ENCODE measurements around the gene CLDN4.
A peak's percentile ranks its signal among the peaks of the same experiment; 100 is the strongest.
"Not testable (repeated sequence)": the region's sequence is repeated elsewhere in the genome, so short reads cannot be mapped to it uniquely, and the experiment has no call there.

CLDN4 gene, protein sequence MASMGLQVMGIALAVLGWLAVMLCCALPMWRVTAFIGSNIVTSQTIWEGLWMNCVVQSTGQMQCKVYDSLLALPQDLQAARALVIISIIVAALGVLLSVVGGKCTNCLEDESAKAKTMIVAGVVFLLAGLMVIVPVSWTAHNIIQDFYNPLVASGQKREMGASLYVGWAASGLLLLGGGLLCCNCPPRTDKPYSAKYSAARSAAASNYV

DNA sequence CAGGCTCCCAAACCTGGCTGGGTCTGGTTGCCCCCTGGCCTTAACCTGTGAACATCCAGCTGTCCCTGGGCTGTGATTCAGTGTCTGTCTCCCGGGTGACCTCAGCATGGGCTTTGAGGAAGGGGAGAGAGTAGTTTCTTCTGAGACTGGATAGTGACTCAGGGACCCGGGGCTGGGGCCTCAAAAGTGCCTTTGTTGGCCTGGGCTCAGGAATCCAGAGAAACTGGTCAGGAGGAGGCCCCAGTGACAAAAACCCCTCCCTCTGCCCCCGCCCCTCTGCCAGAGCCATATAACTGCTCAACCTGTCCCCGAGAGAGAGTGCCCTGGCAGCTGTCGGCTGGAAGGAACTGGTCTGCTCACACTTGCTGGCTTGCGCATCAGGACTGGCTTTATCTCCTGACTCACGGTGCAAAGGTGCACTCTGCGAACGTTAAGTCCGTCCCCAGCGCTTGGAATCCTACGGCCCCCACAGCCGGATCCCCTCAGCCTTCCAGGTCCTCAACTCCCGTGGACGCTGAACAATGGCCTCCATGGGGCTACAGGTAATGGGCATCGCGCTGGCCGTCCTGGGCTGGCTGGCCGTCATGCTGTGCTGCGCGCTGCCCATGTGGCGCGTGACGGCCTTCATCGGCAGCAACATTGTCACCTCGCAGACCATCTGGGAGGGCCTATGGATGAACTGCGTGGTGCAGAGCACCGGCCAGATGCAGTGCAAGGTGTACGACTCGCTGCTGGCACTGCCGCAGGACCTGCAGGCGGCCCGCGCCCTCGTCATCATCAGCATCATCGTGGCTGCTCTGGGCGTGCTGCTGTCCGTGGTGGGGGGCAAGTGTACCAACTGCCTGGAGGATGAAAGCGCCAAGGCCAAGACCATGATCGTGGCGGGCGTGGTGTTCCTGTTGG, at the start of gene CLDN4:
CLDN4 (plus strand) TSS at position 316 of the 903 bp plus-strand sequence; CDS start at position 522, 206 bp downstream.
- ATAC-seq = no peak

DNA sequence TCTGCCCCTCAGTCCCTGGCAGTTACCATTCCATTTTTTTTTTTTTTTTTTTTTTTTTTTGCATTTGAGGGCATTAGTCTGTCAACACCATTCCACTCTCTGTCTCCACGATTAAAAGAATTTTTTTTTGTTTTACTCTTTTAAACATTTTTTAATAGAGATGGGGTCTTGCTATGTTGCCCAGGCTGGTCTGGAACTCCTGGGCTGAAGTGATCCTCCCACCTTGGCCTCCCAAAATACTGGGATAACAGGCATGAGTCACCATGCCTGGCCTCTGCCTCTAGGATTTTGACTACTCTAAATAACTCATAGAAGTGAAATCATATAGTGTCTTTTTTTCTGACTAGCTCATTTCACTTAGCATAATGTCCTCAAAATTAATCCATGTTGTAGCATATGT, 44.2 kb upstream of the CLDN4 start:
- no peak for ATAC-seq

DNA sequence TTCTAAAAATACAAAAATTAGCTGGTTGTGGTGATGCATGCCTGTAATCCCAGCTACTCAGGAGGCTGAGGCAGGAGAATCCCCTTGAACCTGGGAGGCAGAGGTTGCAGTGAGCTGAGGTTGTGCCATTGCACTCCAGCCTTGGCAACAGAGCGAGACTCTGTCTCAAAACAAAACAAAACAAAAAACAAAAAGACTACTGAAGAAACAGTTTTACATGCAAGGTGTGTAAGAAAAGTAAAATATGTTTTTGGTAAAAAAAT, 43.1 kb upstream of the CLDN4 start:
- not testable (repeated sequence) for ATAC-seq

DNA sequence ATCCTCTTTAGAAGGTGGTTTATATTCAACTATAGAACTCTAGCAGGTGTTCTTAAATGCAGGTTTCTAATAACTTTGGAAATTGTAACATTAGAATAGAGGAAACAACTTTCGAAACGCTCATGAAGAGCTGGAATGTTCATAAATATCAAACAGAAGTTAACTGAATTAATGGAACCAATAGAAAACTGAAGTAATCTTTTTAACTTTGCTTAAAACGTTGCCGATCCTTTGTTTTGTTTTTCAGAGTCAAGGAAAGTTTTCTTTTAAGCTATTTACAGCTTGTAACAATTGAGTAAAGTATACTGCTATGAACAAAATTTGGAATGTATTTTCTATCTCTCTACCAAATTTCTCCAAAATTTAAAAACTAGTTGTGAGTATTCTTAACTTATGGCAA, 41.7 kb upstream of the CLDN4 start:
- no peak for ATAC-seq

DNA sequence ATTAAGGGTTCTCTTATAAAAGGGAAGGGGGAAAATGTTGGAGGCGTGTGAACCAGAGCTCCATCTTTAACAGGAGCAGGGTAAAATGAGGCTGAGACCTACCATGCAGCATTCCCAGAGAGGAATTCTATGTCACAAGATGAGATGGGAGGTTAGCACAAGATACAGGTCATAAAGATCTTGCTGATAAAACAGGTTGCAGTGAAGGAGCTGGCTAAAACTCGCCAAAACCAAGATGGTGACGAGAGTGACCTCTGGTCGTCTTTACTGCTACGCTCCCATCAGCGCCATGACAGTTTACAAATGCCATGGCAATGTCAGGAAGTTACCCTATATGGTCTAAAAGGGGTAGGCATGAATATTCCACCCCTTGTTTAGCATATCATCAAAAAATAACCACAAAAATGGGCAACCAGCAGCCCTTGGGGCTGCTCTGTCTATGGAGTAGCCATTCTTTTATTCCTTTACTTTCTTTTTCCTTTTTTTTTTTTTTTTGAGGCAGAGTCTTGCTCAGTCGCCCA, 39.6 kb upstream of the CLDN4 start:
- not testable (repeated sequence) for ATAC-seq

DNA sequence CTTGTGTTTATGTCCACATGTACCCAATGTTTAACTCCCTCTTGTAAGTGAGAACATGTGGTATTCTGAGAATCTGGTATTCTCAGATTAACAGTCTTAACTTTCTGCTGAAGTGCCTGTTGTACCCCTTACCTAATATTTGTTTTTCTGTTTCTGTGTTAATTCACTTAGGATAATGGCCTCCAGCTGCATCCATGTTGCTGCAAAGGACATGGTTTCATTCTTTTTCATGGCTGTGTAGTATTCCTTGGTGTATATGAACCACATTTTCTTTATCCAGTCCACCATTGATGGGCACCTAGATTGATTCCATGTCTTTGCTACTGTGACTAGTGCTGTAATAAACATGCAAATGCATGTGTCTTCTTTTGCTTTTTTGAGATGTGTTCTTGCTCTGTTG, 35.6 kb upstream of the CLDN4 start:
- ATAC-seq = not testable (repeated sequence)

DNA sequence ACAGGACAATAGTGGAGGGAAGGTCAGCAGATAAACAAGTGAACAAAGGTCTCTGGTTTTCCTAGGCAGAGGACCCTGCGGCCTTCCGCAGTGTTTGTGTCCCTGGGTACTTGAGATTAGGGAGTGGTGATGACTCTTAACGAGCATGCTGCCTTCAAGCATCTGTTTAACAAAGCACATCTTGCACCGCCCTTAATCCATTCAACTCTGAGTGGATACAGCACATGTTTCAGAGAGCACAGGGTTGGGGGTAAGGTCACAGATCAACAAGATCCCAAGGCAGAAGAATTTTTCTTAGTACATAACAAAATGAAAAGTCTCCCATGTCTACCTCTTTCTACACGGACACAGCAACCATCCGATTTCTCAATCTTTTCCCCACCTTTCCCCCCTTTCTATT, 34.1 kb upstream of the CLDN4 start:
- not testable (repeated sequence) for ATAC-seq

DNA sequence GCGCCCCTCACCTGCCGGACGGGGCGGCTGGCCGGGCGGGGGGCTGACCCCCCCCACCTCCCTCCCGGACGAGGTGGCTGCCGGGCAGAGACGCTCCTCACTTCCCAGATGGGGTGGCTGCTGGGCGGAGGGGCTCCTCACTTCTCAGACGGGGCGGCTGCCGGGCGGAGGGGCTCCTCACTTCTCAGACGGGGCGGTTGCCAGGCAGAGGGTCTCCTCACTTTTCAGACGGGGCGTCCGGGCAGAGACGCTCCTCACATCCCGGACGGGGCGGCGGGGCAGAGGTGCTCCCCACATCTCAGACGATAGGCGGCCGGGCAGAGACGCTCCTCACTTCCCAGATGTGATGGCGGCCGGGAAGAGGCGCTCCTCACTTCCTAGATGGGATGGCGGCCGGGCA, 33.6 kb upstream of the CLDN4 start:
- not testable (repeated sequence) for ATAC-seq

DNA sequence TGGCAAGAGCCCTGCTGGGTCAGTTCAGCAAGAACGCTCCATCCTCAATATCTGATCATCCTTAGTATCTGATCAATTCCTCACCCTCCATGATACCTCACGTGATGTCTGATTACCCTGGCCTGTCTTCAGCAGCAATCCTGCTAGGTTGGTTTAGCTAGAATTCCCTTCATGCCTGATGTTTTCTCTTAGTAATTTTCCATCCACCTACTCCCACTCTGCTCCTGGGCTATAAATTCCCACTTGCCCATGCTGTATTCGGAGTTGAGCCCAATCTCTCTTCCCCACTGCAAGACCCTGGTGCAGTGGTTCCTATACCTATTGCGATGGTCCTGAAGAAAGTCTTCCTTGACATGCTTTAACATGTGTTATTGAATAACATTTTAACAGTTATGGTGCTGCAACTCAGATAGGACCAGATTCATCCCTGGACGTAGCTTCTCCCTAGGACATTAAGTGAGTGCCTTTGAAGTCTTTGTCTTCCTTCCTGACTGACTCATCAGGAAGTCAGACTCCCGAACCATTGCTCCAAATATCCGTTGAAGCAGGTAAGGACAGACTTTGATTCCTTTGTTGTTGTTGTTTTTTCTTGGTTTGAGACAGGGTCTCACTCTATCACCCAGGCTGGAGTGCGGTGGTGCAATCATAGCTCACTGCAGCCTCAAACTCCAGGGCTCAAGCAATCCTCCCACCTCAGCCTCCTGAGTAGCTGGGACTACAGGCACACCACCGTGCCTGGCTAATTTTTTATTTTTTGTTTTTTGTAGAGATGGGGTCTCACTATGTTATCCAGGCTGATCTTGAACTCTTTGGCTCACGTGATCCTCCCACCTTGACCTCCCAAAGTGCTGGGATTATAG, 31.3 kb upstream of the CLDN4 start:
- ATAC-seq = no peak

DNA sequence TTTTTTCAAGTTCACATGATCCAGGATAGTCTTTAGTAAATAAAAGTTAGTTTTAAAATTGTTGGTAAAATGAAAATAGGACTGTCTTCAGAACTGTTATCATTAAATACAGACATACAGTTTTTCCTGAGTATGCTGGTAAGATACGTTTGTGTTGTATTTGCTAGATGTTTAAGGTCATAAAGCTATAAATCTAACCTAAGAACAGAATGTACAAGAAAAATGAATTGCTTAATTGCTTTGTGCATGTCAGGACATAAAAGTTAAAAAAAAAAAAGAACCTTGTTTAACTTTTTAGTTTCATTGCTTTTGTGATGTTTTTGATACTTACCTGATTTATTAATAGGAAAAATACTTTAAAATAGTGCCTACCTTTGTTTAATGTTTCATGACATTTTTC, 29.2 kb upstream of the CLDN4 start:
- no peak for ATAC-seq

DNA sequence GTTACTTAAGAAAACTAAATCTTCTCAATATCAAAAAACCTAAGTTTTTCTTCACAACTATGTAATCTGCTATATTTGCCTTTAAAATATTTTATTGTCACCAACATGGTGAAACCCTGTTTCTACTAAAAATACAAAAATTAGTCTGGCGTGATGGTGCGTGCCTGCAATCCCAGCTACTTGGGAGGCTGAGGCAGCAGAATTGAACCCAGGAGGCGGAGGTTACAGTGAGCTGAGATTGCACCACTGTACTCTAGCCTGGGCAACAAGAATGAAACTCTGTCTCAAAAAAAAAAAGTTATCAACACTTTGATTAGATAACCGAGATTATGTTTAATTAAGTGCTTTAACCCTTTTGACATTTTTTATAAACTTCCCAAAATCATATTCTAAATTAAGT, 28.3 kb upstream of the CLDN4 start:
- no peak for ATAC-seq

DNA sequence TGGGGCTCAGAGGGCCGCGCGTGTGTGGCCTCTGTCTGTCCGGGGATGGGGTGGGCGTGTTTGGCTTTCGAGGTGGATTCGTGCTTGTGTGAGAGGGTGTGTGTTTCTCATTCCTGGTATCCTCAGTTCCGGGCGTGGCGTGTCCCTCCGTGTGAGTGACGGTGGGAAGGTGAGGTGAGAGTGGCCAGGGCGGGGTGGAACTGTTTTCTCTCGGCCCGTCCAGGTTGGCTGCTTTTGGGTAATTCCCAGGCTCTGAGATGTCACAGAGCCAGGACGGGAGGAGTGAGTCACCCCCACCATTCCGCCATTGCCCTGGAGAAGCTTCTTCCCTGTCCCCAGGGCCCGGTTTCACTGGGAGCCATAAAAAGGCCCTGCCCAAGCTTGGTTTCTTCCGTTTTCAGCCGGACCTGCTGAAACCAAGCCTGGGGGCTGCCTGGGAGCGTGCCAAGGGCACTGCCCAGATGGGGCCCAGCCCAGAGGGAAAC, 21.3 kb upstream of the CLDN4 start:
- no peak for ATAC-seq

DNA sequence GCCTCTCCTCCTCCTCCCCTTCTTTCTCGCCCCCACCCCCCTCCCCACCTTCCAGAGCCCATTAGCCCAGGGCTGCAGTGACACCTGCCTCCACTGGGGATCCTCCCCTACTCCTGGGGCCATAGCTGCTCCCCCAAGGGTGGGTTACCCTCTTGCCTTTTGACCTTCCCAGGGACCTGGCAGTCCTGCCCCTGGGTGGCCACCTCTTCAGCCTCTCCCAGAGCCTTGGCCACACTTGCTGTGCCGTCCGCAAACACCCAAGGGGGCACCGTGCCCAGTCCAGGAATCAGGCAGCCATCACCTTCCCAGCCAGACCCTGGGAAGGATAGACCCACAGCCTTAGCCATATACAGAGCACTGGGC, 19.8 kb upstream of the CLDN4 start:
- no peak for ATAC-seq

DNA sequence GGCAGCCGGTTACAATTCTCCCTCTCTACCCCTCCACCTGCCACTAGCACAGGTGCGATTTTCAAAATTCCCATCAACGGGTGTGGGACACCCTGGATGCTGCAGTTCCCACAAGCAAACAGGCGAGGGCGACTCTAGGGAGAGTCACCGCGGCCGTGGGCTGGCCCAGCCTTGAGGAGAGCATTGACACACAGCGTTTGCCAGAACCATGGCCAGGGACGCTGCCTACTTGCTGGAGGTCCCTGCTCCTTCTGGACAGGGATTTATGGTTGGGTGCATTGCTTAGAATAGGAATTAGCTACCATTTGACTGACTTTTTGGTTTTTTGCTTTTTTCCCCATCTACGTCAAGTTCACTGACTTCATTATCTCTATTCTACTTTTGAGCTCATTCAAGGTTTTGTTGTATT, 19.0 kb upstream of the CLDN4 start:
- peak; percentile 67 to 85 for ATAC-seq

DNA sequence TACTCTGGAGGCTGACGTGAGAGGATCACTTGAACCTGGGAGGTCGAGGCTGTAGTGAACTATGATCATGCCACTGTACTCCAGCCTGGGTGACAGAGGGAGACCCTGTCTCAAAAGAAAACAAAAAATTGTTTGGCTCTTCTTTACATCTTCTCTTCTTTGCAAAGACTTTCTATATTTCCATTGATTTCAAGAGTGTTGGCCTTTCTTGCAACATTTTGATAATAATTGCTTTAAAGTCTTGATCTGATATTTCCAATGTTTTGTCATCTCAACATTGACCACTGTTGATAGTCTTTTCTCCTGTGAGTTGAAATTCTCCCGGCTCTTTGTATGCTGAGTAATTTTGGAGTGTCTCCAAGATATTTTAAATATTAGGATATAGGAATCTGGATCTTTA, 17.8 kb upstream of the CLDN4 start:
- ATAC-seq = no peak

DNA sequence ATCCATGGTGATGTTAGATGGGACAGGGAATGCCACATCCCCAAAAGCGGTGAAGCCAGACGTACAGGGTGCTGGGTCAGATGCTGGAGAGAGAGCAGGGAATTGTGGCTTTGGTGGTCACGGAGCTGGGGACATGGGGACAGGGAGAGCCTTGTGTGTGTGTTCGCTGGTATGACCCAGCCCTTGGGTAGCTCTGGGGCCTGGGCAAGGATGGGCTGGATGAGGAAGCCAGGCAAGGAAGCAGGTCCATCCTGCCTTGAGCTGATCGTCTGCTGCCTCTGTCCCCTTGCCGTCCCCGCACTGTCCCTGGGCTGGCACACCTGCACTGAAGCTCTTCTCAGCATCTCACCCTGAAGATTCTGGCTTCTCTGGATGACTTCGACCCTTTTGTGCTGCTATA, 15.4 kb upstream of the CLDN4 start:
- ATAC-seq = no peak

DNA sequence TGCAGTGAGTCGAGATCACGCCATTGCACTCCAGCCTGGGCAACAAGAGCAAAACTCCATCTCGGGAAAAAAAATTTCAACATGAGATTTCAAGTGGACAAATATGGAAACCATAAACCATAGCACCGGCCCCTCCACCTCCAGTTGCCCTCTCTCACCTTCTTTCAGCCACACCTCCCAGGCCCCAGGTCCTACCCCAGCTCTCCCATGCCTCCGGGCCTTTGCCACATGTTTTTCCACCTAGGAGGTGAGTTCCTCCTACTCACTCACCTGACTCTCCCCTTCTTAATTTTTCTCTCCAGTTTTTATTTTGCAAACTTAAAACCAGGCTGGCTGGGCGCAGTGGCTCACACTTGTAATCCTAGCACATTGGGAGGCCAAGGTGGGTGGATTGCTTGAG, 13.7 kb upstream of the CLDN4 start:
- ATAC-seq = no peak

DNA sequence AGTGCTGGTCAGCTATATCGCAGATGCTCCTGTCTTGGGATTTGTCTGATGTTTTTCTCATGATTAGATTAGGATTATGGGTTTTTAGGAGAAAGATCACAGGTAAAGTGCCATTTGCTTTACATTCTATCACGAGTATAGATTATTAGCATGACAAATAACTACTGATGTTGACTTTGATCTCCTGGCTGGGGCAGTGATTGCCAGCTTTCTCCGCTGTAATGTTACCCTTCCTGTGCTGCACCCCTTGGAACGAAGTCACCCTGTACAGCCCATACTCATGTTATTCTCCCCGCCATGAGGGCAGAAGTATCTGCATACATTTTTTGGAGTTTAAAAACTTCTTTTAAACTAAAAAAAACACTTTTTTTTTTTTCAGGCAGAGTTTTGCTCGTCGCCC, 10.8 kb upstream of the CLDN4 start:
- no peak for ATAC-seq

DNA sequence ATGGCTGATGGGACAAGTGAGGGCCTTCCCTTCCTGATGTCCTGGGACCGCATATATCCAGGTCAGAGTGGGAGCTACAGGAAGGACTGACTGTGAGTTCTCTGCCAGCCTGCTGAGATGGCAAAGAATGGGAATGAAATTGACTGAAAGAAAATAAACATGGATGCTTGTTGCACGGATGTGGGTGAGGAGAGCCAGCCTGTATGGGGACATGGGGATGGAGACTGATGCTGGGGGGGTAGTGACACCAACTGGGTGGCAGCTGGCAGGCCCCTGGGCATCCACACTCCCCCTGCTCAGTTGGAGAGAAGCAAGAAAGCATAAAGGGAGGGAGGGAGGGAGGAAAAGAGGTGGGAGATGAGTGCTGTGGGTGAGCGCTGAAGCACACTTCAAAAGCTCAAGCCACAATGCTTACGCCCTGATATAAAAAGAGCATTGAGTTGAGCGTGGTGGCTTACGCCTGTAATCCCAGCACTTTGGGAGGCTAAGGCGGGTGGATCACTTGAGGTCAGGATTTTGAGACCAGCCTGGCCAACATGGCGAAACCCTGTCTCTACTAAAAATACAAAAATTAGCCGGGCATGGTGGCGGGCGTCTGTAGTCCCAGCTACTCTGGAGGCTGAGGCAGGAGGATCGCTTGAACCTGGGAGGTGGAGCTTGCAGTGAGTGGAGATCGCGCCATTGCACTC, 9.1 kb upstream of the CLDN4 start:
- ATAC-seq = not testable (repeated sequence)

DNA sequence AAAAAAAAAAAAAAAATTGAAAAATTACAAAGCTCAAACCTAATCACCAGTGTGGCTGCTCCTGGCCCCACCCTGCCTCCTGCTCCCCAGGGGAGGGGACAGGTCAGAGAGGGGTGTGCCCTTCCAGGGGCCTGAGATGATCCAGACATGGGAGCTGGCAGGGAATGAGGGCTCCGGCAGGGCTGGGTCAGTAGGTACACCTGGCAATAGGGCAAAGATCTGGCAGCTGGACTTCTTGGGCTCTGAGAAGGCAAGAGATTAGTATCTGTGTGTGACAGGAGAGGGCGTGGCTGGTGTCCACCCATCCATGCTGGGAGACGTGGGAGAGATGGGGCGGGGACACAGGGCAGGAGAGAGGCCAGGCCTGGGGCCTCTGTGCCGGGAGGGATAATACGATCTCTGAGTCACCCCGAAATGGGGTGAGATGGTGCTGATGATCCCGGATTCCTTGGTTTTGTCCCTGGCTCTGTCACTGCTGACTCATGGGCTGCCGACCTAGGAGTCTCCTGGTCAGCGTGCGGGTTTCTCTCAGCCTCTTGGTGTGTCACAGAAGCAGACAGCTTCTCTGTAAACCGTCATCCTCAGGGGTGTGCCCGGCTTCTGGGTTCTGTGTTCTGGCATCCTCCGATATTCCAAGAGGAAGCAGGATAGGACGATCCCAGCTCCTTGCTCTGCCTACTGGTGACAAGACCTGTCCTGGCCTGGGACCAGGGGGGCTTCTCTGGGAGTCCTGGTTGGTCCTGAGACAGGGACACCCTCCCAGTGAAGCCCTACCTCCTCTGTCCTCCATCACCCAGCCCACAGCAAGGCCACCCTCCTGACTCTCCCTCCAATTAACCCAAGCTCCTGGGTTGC, 8.2 kb upstream of the CLDN4 start:
- no peak for ATAC-seq

DNA sequence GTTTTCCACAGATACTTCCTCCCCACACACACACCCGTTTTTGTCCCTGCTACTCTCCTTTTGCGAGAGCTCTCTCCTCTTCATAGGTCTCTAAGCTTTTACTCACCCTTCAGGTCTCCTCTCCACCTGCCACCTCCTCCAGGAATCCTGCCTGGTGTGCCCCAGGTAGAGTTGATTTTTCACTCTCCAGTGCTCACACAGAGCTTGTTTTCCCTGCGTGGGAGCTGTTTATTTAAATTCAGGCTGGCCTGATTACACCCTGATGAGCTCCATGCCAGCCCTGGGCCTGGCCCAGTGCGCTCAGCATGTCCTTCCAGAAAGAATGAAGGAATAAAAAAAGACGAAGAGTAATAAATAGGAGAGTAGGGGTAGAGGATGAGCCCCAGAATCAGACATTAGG, 7.5 kb upstream of the CLDN4 start:
- ATAC-seq = no peak

All from activated CD4-positive, CD25-positive, alpha-beta regulatory T cell treated with anti-CD3 and anti-CD28 coated beads, Interleukin-2, amount 50 U/mL, for 24 hours (primary cell).